CD4-positive, alpha-beta T cell (primary cell): Measurements from ENCODE around the gene EXPH5. TPM values are rescaled to one million over a fixed set of nuclear protein-coding genes. Genes with fewer than 3 reads are reported as not detected.

ENCODE experiments used
- ATAC-seq: fragments of 200-7000 bp; cut with Tn5 transposase; one replicate; pipeline ENCODE4 v1.10.0; 2022; ENCODE audit warnings: mild to moderate bottlenecking; ENCODE audit not compliant: poor library complexity
- CTCF ChIA-PET: fragments of 350-600 bp; sonication (Branson Sonifier 250); formaldehyde crosslinking; loops from one replicate; lab custom pipeline; 2021; ENCODE audit warnings: antibody characterized with exemption, inconsistent platforms; lab: Charles Lee
- POLR2A ChIA-PET: fragments of 350-600 bp; sonication (Branson Sonifier 250); formaldehyde crosslinking; loops from one replicate; lab custom pipeline; 2021; ENCODE audit warnings: antibody characterized with exemption, inconsistent platforms; lab: Charles Lee
- DNase-seq, 14 experiments: peaks; one replicate each; pipeline ENCODE4 v3.0.0-alpha.2; 2013 to 2020; ENCODE audit warnings: mixed read lengths in 2 of 14
- H3K27ac ChIP-seq, 2 donors: one replicate each; pipeline versions ENCODE4 v1.5.1 to v1.7.0; 2013; ENCODE audit warnings: low read length in 2 of 2, low read depth in 1 of 2, mild to moderate bottlenecking in 1 of 2
- H3K27me3 ChIP-seq, 2 experiments: 1 replicate in 1 of 2; 2 replicates in 1 of 2; pipeline versions ENCODE4 v1.6.1 to v1.7.0; 2013; ENCODE audit warnings: low read length in 2 of 2, control low read depth in 1 of 2, mild to moderate bottlenecking in 1 of 2, moderate library complexity in 1 of 2; ENCODE audit not compliant: insufficient read depth in 2 of 2, control insufficient read depth in 1 of 2
- H3K36me3 ChIP-seq: one replicate; pipeline ENCODE4 v1.6.1; 2013; ENCODE audit warnings: low read length, control low read depth; ENCODE audit not compliant: insufficient read depth
- H3K4me1 ChIP-seq: one replicate; pipeline ENCODE4 v1.6.1; 2013; ENCODE audit warnings: low read length, control low read depth; ENCODE audit not compliant: insufficient read depth
- H3K4me3 ChIP-seq: one replicate; pipeline ENCODE4 v1.5.1; 2013; ENCODE audit warnings: mild to moderate bottlenecking, low read length, moderate library complexity
- H3K9me3 ChIP-seq, 2 experiments: 1 replicate in 1 of 2; 2 replicates in 1 of 2; pipeline versions ENCODE4 v1.6.1 to v1.7.0; 2013; ENCODE audit warnings: low read length in 2 of 2, mild to moderate bottlenecking in 2 of 2, control low read depth in 1 of 2, moderate library complexity in 1 of 2; ENCODE audit not compliant: control insufficient read depth in 1 of 2, insufficient read depth in 1 of 2
- H3K27ac Mint-ChIP-seq: one replicate; pipeline ENCODE4 v1.8.0; 2020; ENCODE audit warnings: mixed read lengths
- H3K27me3 Mint-ChIP-seq: one replicate; pipeline ENCODE4 v1.8.0; 2021; ENCODE audit warnings: mixed read lengths
- H3K36me3 Mint-ChIP-seq: one replicate; pipeline ENCODE4 v1.8.0; 2021; ENCODE audit warnings: low read depth, mixed read lengths
- H3K4me1 Mint-ChIP-seq: one replicate; pipeline ENCODE4 v1.8.0; 2021; ENCODE audit warnings: low read depth, mixed read lengths
- H3K4me3 Mint-ChIP-seq: one replicate; pipeline ENCODE4 v1.8.0; 2020; ENCODE audit warnings: mild to moderate bottlenecking, mixed read lengths
- H3K9me3 Mint-ChIP-seq: one replicate; pipeline ENCODE4 v1.8.0; 2020; ENCODE audit warnings: mixed read lengths
- intact Hi-C, 2 experiments: fragments of 100-400 bp; cut with DNase I in 1 of 2; cut with micrococcal nuclease in 1 of 2; formaldehyde crosslinking; loops; one replicate each; pipeline versions ENCODE4 v1.15.1 to v1.9.0; 2023 to 2025; cut with DNase I, micrococcal nuclease
- total RNA-seq, 174 experiments: library from RNA in 2 of 174; stranded (reverse) in 2 of 174; gene quantifications; one replicate each; pipeline ENCODE4 v1.2.3 and lab custom pipeline; 2021 to 2026
- TF ChIP-seq, protein P1 (sequence below): fragments of 200-600 bp; IDR thresholded peaks from one replicate; pipeline ENCODE4 v1.8.0; 2022; ENCODE audit warnings: antibody characterized with exemption, mild to moderate bottlenecking

The EXPH5 gene
- total RNA-seq, 2 experiments from 2014 or later, result 2.0 to 3.7 TPM

DNA sequence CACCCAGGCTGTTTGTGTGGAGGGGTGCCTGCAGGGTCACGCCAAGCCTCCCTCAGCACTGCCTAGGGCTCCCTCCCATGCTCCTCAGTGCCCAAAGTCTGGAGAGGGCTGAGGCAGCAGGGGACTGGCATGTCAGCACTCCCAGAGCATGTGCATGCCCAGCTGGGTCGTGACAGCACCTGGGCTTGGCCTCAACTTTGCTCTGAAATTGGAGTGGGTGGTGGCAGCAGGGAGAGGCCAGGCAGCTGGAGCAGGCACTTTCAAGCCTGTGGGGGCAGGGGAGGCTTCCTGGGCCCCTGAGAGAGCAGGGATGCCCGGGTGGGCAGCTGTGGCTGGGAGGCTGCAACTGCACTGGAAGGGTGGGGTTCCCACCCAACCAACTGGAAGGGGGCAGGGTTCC lies 35.7 kb upstream of the EXPH5 start:
- H3K36me3 Mint-ChIP-seq, result no peaks in the 10 kb centered on the region
- H3K4me1 ChIP-seq, result no peaks in the 10 kb centered on the region
- POLR2A ChIA-PET, result no interaction called here

DNA sequence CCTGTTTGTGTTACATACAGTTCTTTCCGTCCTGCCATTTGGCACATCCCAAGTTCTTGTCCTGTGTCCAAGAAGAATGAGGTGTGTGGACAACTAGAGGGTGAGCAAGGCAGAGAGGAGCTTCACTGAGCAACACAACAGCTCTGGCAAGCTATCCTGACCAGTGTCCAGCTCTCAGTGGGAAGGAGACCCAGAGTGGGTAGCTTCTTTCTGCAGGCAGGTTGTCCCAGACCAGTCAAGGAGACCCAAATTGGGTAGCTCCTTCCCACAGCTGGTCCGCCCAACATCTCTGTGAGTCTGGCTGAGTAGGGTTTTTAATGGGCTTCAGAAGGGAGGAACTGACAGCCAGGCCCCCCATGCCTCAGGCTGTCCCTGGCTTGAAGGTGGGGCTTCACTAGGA lies 35.2 kb upstream of the EXPH5 start:
- POLR2A ChIA-PET, result no interaction called here
- Histone ChIP-seq H3K4me3 (no peak overlapping the region), H3K27ac (no peak overlapping the region), H3K36me3 (no peaks in the 10 kb centered on the region), H3K27me3 (peaks cover 2 to 6% of the 10 kb centered on the region in 2 experiments), H3K9me3 (peaks cover 0 to 13% of the 10 kb centered on the region in 2 experiments), H3K4me1 (no peaks in the 10 kb centered on the region)
- H3K4me3 Mint-ChIP-seq, result no peak overlapping the region
- CTCF ChIA-PET, result no interaction called here
- ATAC-seq, result no peak
- DNase-seq, result no peak
- no peak overlapping the region for H3K27ac Mint-ChIP-seq
- intact Hi-C loops, result no loop called here
- H3K9me3 Mint-ChIP-seq, result peaks cover 3% of the 10 kb centered on the region
- no peaks in the 10 kb centered on the region for H3K4me1 Mint-ChIP-seq
- TF ChIP-seq, protein P1, sequence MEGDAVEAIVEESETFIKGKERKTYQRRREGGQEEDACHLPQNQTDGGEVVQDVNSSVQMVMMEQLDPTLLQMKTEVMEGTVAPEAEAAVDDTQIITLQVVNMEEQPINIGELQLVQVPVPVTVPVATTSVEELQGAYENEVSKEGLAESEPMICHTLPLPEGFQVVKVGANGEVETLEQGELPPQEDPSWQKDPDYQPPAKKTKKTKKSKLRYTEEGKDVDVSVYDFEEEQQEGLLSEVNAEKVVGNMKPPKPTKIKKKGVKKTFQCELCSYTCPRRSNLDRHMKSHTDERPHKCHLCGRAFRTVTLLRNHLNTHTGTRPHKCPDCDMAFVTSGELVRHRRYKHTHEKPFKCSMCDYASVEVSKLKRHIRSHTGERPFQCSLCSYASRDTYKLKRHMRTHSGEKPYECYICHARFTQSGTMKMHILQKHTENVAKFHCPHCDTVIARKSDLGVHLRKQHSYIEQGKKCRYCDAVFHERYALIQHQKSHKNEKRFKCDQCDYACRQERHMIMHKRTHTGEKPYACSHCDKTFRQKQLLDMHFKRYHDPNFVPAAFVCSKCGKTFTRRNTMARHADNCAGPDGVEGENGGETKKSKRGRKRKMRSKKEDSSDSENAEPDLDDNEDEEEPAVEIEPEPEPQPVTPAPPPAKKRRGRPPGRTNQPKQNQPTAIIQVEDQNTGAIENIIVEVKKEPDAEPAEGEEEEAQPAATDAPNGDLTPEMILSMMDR, result no peak
- H3K36me3 Mint-ChIP-seq, result no peaks in the 10 kb centered on the region
- peaks cover 17% of the 10 kb centered on the region for H3K27me3 Mint-ChIP-seq

More for the DNA sequence above, 35.7 kb upstream of the EXPH5 start:
- Histone ChIP-seq H3K4me3 (no peak overlapping the region), H3K27me3 (peaks cover 2 to 6% of the 10 kb centered on the region in 2 experiments), H3K9me3 (peaks cover 0 to 13% of the 10 kb centered on the region in 2 experiments), H3K36me3 (no peaks in the 10 kb centered on the region), H3K27ac (no peak overlapping the region)
- no peak for ATAC-seq
- DNase-seq, result no peak
- Mint-ChIP-seq H3K27me3 (peaks cover 18% of the 10 kb centered on the region), H3K4me3 (no peak overlapping the region), H3K27ac (no peak overlapping the region), H3K9me3 (peaks cover 3% of the 10 kb centered on the region), H3K4me1 (no peaks in the 10 kb centered on the region)
- CTCF ChIA-PET, result no interaction called here
- intact Hi-C loops, result no loop called here
- TF ChIP-seq, protein P1, result no peak

DNA sequence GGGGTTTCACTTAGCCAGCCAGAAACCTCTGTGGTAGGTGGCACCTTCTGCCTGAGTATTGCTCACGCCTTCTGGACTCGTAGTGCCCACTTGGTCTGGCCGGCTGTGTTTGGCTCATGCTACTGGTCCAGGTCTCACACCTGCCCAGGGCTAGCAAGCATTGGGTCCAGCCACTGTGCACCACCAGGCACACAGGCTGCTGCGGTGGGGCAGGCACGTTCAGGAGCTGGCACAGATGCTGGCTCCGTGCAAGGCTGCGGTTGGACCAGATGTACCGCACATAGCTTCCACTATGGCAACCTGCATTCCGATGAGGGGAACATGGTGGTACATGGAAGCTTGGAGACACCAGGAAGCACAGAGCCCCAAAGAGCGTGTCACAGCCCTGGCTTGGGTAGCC lies 34.8 kb upstream of the EXPH5 start:
- Histone ChIP-seq H3K9me3 (peaks cover 0 to 13% of the 10 kb centered on the region in 2 experiments), H3K36me3 (no peaks in the 10 kb centered on the region), H3K4me3 (no peak overlapping the region), H3K27ac (no peak overlapping the region), H3K4me1 (no peaks in the 10 kb centered on the region), H3K27me3 (peaks cover 2 to 6% of the 10 kb centered on the region in 2 experiments)
- Mint-ChIP-seq H3K4me1 (no peaks in the 10 kb centered on the region), H3K36me3 (no peaks in the 10 kb centered on the region), H3K4me3 (no peak overlapping the region), H3K9me3 (peaks cover 3% of the 10 kb centered on the region), H3K27ac (no peak overlapping the region), H3K27me3 (peaks cover 17% of the 10 kb centered on the region)
- ATAC-seq, result no peak
- intact Hi-C loops, result no loop called here
- ChIA-PET POLR2A (no interaction called here), CTCF (no interaction called here)
- no peak for DNase-seq
- TF ChIP-seq, protein P1, result no peak
